Stimulated activated CD4-positive, alpha-beta T cell treated with anti-CD3 and anti-CD28 coated beads, Interleukin-12 subunit alpha, Interleukin-12 subunit beta, amount 100 ng/mL, for 4 hours (primary cell): Measurements from ENCODE around the gene KCNMA1.

Source experiments
- DNase-seq: peaks from one replicate; pipeline ENCODE4 v3.0.0-alpha.2; 2020

The KCNMA1 gene

GRCh38 chr10:77252380-77253146 is 385.0 kb downstream of the KCNMA1 start:
- no peak for DNase-seq

GRCh38 chr10:77251297-77252013 is 386.2 kb downstream of the KCNMA1 start:
- no peak for DNase-seq

GRCh38 chr10:77249901-77250459 is 387.6 kb downstream of the KCNMA1 start:
- DNase-seq: no peak

GRCh38 chr10:77248104-77248790 is 389.4 kb downstream of the KCNMA1 start:
- DNase-seq: no peak

GRCh38 chr10:77247031-77247990 is 390.3 kb downstream of the KCNMA1 start:
- DNase-seq: no peak

GRCh38 chr10:77245953-77246352 is 391.7 kb downstream of the KCNMA1 start:
- DNase-seq: no peak

GRCh38 chr10:77244746-77245145 is 392.9 kb downstream of the KCNMA1 start:
- DNase-seq: no peak

GRCh38 chr10:77244286-77244685 is 393.3 kb downstream of the KCNMA1 start:
- DNase-seq: no peak

GRCh38 chr10:77241350-77241725 is 396.3 kb downstream of the KCNMA1 start:
- no peak for DNase-seq

- DNase-seq: no peak
Observed at GRCh38 chr10:77240706-77241349, 396.8 kb downstream of the KCNMA1 start.

- no peak for DNase-seq
Observed at GRCh38 chr10:77240041-77240652, 397.5 kb downstream of the KCNMA1 start.

- DNase-seq: no peak
Observed at GRCh38 chr10:77237120-77237519, 400.5 kb downstream of the KCNMA1 start.

- no peak for DNase-seq
Observed at GRCh38 chr10:77236700-77237099, 400.9 kb downstream of the KCNMA1 start.

GRCh38 chr10:77236029-77236428 is 401.6 kb downstream of the KCNMA1 start:
- DNase-seq: no peak

GRCh38 chr10:77234599-77234998 is 403.0 kb downstream of the KCNMA1 start:
- DNase-seq: no peak

- DNase-seq: no peak
Observed at GRCh38 chr10:77233466-77233865, 404.1 kb downstream of the KCNMA1 start.

- no peak for DNase-seq
Observed at GRCh38 chr10:77231884-77232610, 405.6 kb downstream of the KCNMA1 start.

GRCh38 chr10:77231375-77231774 is 406.2 kb downstream of the KCNMA1 start:
- no peak for DNase-seq

GRCh38 chr10:77230194-77230593 is 407.4 kb downstream of the KCNMA1 start:
- no peak for DNase-seq

- DNase-seq: no peak
Observed at GRCh38 chr10:77229704-77230103, 407.9 kb downstream of the KCNMA1 start.

GRCh38 chr10:77228559-77228958 is 409.0 kb downstream of the KCNMA1 start:
- DNase-seq: no peak
